Gastrocnemius medialis (tissue), 4 donors: ENCODE data around the gene LAP3.

Experiments used
- CTCF ChIP-seq, 5 experiments: fragments of 450-650 bp in 3 of 5; fragments of 200-600 bp in 2 of 5; sonication (generic) in 2 of 5; IDR thresholded peaks in 4 of 5; conservative IDR thresholded peaks in 1 of 5; 1 replicate in 4 of 5; 2 replicates in 1 of 5; pipeline ENCODE4 v1.5.1; 2016 to 2019; ENCODE audit warnings: antibody characterized with exemption in 5 of 5, mild to moderate bottlenecking in 3 of 5, moderate library complexity in 3 of 5
- POLR2A ChIP-seq, 2 donors: fragments of 450-650 bp; IDR thresholded peaks; one replicate each; pipeline ENCODE4 v1.6.1; 2017; ENCODE audit warnings: antibody characterized with exemption in 2 of 2, mild to moderate bottlenecking in 2 of 2, moderate library complexity in 2 of 2

GRCh38 chr4:17554568-17554967 lies 22.4 kb upstream of the LAP3 start:
- no peak for TF ChIP-seq CTCF (IDR thresholded peaks at IDR 0.05 in 4 of 5, conservative IDR thresholded peaks at IDR 0.05 in 1 of 5)
- no peak for TF ChIP-seq POLR2A (IDR thresholded peaks at IDR 0.05)
